Measurements from ENCODE around the gene HMOX1.
"Not testable (repeated sequence)": the region's sequence is repeated elsewhere in the genome, so short reads cannot be mapped to it uniquely, and the experiment has no call there.

The HMOX1 gene

GRCh38 chr22:35378621-35379020 is 2.3 kb upstream of the HMOX1 start:
- no peak for DNase-seq (ENCODE audit: insufficient read length, low spot score)
- no peak for FAIRE-seq

DNA sequence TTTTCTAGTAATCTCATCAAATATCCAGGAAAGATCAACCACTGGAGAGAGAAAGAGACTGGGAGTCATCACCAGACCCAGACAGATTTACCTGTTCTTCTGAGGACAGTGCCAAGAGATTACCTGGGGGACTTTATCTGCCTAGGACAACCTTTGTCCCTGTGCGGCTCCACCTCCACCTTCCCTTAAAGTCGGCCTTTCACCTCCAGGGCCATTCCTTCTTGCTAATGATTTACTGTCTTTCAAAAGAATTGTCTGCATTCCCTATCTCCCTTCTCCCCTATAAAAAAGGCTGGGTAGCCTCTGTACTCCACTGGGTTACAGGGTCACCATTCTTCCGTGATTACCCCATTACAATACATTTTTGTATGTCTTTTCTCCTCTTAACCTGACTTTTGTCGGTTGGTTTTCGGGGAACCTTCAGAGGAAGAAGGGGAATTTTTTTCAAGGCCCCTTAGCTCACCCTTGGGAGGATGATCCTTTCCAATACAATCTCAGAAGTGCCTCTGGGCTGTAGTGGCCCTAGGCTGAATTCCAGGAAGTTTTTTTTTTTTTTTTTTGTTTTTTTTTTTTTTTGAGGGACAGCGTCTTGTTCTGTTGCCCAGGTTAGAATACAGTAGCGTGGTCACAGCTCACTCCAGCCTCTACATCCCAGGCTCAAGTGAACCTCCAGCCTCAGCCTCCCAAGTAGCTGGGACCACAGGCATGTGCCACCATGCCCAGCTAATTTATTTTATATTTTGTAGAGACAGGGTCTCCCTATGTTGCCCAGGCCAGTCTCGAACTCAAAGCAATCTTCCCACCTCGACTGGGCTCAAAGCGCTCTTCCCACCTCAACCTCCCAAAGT is 1.5 kb upstream of the HMOX1 start:
- DNase-seq (ENCODE audit: insufficient read length, low spot score) = no peak
- no peak for FAIRE-seq

- FAIRE-seq (no peak), DNase-seq (ENCODE audit: insufficient read length, low spot score) (no peak)
Observed at GRCh38 chr22:35380013-35380412, 883 bp upstream of the HMOX1 start.

DNA sequence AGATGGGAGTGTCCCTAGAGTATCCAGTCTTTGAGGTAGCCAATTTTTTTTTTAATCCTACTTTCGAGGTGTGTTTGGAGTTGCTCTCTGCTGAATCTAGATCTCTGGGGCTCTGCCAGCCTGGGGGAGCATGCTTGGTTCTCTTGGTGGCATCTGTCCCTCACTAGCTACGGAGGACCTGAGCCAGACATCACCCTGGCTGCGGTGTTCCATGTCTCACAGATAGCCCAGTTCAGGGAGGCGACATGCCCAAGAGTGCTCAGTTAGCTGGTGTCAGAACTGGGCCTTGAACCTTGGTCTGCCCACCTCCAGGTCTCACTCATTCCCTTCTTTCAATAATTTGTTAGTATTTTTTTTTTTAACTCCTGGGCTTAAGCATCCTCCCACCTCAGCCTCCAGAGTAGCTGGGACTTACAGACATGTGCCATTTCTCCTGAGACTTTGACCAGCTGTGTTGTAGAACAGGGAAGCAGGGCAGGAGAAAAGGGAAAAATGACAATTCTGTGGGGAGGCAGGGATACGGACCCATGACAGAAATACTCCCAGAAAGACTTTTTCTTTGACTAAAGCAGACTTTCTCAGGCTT is 621 bp downstream of the HMOX1 start:
- DNase-seq (ENCODE audit: insufficient read length, low spot score) = no peak
- no peak for FAIRE-seq

GRCh38 chr22:35383679-35384071 is 2.8 kb downstream of the HMOX1 start:
- no peak for DNase-seq (ENCODE audit: insufficient read length, low spot score)
- no peak for FAIRE-seq

DNA sequence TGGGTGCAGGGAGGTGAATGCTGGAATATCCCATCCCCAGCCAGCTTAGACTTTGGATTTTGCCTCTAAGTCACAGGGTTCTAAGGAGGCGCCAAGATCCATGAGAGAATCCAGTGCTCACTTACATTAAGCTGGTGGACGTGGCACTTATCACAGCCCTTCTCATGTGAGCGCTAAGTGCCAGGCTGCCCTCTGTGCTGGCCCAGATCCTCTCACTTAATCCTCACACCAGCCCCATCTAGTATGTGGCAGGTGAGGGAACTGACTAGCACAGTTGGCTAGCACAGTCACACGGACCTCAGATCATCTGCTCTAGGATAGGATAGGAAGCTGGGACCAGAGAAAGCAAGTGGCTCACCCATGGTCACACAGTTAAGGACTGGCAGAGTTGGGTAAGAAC is 3.6 kb downstream of the HMOX1 start:
- FAIRE-seq (no peak), DNase-seq (ENCODE audit: insufficient read length, low spot score) (no peak)

DNA sequence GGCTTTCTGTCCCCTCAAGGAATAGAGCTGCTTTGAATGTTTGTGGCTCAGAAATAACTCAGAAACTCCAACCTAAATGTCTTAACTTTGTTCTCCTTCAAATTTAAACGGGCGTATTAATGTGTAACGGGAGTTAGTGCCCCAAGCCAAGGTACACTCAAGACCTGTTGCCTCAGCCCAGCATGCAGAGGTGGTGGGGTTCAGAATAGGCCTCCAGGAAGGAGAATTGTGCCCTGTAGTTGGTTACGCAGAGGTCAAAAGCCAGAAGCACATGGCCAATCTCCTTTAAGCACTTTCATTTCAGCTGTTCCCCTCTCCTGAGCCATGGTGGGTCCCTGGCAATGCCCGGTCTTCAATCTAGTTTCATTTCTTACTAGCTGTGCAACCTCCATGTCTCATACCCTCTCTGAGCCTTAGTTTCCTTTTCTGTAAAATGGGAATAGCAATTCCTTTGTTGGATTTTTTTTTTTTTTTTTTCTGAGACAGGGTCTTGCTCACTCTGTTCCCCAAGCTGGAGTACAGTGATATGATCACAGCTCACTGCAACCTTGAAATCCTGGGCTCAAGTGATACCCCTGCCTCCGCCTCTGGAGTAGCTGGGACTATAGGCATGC is 4.2 kb downstream of the HMOX1 start:
- DNase-seq (ENCODE audit: insufficient read length, low spot score) (no peak), FAIRE-seq (no peak)

- no peak for DNase-seq (ENCODE audit: insufficient read length, low spot score)
- FAIRE-seq = no peak
Observed at GRCh38 chr22:35386670-35387288, 5.9 kb downstream of the HMOX1 start.

GRCh38 chr22:35390933-35391332 is 10.0 kb downstream of the HMOX1 start:
- FAIRE-seq = no peak

DNA sequence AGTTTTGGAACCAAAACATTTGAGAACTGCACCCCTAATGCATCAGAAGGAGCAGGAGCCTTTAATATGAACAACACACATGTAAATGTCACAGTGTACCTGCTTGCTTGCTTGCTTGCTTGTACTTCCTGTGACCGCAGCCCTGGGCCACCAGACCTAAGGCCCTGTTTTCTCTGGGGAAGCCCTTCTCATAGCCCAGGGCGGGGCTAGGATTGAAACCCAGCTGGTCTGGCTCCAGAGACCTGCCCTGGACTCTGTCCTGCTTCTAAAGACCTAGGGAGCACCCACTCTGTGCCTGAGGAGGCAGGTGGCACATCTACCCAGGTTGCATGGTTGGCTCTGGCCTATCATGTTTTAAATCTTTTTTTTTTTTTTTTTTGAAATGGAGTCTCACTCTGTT is 11.5 kb downstream of the HMOX1 start:
- DNase-seq (ENCODE audit: insufficient read length, low spot score) (no peak), FAIRE-seq (no peak)

More at GRCh38 chr22:35390933-35391332, 10.0 kb downstream of the HMOX1 start:
- no peak for DNase-seq (ENCODE audit: insufficient read length, low spot score)

GRCh38 chr22:35393116-35394010 is 12.5 kb downstream of the HMOX1 start:
- no peak for DNase-seq (ENCODE audit: insufficient read length, low spot score)
- FAIRE-seq = no peak

GRCh38 chr22:35394011-35394312 is 13.1 kb downstream of the HMOX1 start:
- no peak for FAIRE-seq

DNA sequence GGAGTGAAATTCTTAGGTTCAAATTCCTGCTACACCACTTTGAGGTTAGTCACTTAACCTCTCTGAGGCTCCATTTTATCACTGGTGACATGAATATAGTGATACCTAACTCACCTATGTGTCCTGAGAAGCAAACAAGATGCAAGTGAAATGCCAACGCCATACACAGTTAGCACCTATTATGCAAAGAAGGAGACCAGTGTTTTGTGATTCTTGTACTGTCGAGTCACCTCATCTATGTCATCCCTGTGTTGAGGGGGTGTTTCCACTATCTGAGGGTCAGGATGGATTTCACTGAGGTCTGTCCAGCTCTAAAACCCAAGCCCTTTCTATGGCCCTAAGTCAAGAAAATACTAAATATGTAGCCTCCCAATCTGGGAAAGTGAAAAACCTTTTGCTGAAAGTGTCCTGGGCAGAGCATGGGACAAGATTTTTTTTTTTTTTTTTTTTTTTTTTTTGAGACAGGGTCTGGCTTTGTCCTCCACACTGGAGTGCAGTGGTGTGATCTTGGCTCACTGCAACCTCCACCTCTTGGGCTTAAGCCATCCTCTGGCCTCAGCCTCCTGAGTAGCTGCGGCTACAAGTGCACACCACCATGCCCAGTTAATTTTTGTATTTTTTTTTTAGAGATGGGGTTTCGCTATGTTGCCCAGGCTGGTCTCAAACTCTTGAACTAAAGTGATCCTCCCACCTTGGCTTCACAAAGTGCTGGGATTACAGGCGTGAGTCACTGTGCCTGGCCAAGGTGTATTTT is 14.1 kb downstream of the HMOX1 start:
- FAIRE-seq = no peak
- DNase-seq (ENCODE audit: insufficient read length, low spot score) = no peak

More at GRCh38 chr22:35394011-35394312, 13.1 kb downstream of the HMOX1 start:
- DNase-seq (ENCODE audit: insufficient read length, low spot score) = no peak

- not testable (repeated sequence) for FAIRE-seq; DNase-seq (ENCODE audit: insufficient read length, low spot score)
Observed at GRCh38 chr22:35396622-35397021, 15.7 kb downstream of the HMOX1 start.

- DNase-seq (ENCODE audit: insufficient read length, low spot score) = no peak
- no peak for FAIRE-seq
Observed at GRCh38 chr22:35397095-35397904, 16.4 kb downstream of the HMOX1 start.

GRCh38 chr22:35398591-35398973 is 17.7 kb downstream of the HMOX1 start:
- DNase-seq (ENCODE audit: insufficient read length, low spot score) (no peak), FAIRE-seq (no peak)

- FAIRE-seq (no peak), DNase-seq (ENCODE audit: insufficient read length, low spot score) (no peak)
Observed at GRCh38 chr22:35399114-35399677, 18.3 kb downstream of the HMOX1 start.

DNA sequence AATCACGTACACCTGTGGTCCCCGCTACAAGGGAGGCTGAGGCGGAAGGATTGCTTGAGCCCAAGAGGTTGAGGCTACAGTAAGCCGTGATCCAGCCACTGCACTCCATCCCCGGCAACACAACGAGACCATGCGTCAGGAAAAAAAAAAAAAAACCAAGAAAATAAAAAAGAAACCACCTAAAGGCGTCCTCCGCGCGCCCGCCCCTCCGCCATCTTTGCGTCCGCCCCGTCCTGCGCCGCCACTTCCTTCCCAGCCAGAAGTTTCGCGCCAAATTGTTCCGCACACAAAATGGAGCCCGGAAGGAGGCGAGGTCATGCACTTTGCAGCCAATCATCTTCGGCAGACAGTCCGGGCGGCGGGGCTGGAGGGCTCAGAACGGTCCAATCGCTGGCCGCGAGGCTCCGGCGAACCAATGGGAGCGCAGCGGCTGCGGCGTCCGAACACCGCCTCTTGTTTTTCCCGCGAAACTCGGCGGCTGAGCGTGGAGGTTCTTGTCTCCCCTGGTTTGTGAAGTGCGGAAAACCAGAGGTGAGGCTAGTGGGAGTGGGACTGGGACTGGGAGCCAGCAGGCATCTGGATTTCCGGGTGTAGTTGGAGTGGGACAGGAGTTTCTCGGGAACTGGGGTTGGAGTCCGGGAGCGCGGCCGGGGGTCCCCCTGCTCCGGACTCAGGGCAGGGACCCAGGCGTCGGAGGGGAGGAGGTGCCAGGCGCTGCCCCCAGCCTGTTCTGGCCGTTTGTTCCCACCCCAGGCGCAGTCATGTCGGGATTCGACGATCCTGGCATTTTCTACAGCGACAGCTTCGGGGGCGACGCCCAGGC is 19.0 kb downstream of the HMOX1 start, which contains the start of gene MCM5:
Gene MCM5 (plus strand): TSS at position 463 of the 823 bp plus-strand sequence. CDS start 299 bp downstream, at position 762.
- peak; percentile 96 for DNase-seq (ENCODE audit: insufficient read length, low spot score)
- FAIRE-seq = peak; percentile 66

All from HTR-8/SVneo (cell line).